HCT116 (cell line): Measurements from ENCODE around the gene ELAVL3. TPM values are rescaled to one million over a fixed set of nuclear protein-coding genes. Genes with fewer than 3 reads are reported as not detected.

Experiments
- ATAC-seq: fragments of 200-7000 bp; cut with Tn5 transposase; 2 replicates; pipeline ENCODE4 v1.9.1; 2020; ENCODE audit warnings: mild to moderate bottlenecking, moderate library complexity
- BruUV-seq: library from RNA; stranded (reverse); fragments of 400-500 nt; replicated peaks from 2 replicates; lab custom pipeline; 2021; lab: Mats Ljungman, UMichigan
- CTCF ChIA-PET: fragments of 300-600 bp; sonication (Branson Sonifier 250); formaldehyde crosslinking; loops from one replicate; lab custom pipeline; 2021; ENCODE audit warnings: antibody characterized with exemption; lab: Charles Lee
- POLR2A ChIA-PET: fragments of 300-600, 350-600 bp; sonication (Branson Sonifier 250); formaldehyde crosslinking; loops from one replicate; lab custom pipeline; 2021; ENCODE audit warnings: antibody characterized with exemption; lab: Charles Lee
- RAD21 ChIA-PET, 2 experiments: fragments of 300-600 bp; sonication (Branson Sonifier 250); formaldehyde crosslinking; loops; one replicate each; lab custom pipeline; 2023; ENCODE audit warnings: low total read pairs in 2 of 2; ENCODE audit not compliant: uncharacterized antibody in 2 of 2, unreplicated experiment in 2 of 2, low non-redundant PET in 1 of 2; lab: Charles Lee
- DNase-seq: peaks from one replicate; pipeline ENCODE4 v3.0.0-alpha.2; 2010; ENCODE audit warnings: low read depth, low spot score
- H2AFZ ChIP-seq: fragments of 200-600 bp; shearing (Covaris generic), sonication (generic); 2 replicates; pipeline ENCODE4 v1.6.1; 2017; ENCODE audit warnings: low read depth, mixed run types, mixed read lengths, antibody characterized with exemption, low read length; ENCODE audit not compliant: poor library complexity, severe bottlenecking
- H3K27ac ChIP-seq: 2 replicates; pipeline ENCODE4 v1.5.1; 2012; ENCODE audit warnings: low read depth, low read length
- H3K27me3 ChIP-seq: fragments of 200-600 bp; sonication (generic); 2 replicates; pipeline ENCODE4 v1.6.1; 2016; ENCODE audit warnings: mixed run types, low read length, mixed read lengths; ENCODE audit not compliant: insufficient read depth
- H3K36me3 ChIP-seq, 2 experiments: fragments of 200-500 bp in 1 of 2; fragments of 200-600 bp in 1 of 2; sonication (Bioruptor generic) in 1 of 2; sonication (generic) in 1 of 2; 2 replicates each; pipeline versions ENCODE4 v1.5.1 to v1.6.1; 2014 to 2016; ENCODE audit warnings: low read length in 2 of 2, inconsistent platforms in 1 of 2, mixed read lengths in 1 of 2, mixed run types in 1 of 2; ENCODE audit not compliant: insufficient read depth in 2 of 2, control insufficient read depth in 1 of 2
- H3K4me1 ChIP-seq, 2 experiments: fragments of 200-600 bp in 1 of 2; sonication (generic) in 1 of 2; 2 replicates each; pipeline versions ENCODE4 v1.5.1 to v1.6.1; 2012 to 2017; ENCODE audit warnings: low read length in 2 of 2, inconsistent platforms in 1 of 2, mild to moderate bottlenecking in 1 of 2, mixed read lengths in 1 of 2, mixed run types in 1 of 2, moderate library complexity in 1 of 2; ENCODE audit not compliant: insufficient read depth in 2 of 2, control insufficient read depth in 1 of 2
- H3K4me2 ChIP-seq: fragments of 200-600 bp; sonication (generic); 2 replicates; pipeline ENCODE4 v1.6.1; 2017; ENCODE audit warnings: mixed run types, low read length, mixed read lengths
- H3K4me3 ChIP-seq, 2 experiments: fragments of 200-600 bp in 1 of 2; sonication (generic) in 1 of 2; replicated peaks in 1 of 2; 2 replicates each; pipeline ENCODE4 v1.5.1; 2011 to 2016; ENCODE audit warnings: low read length in 2 of 2, control low read depth in 1 of 2, low read depth in 1 of 2, mild to moderate bottlenecking in 1 of 2, mixed read lengths in 1 of 2, mixed run types in 1 of 2
- H3K79me2 ChIP-seq: fragments of 200-600 bp; sonication (generic); 2 replicates; pipeline ENCODE4 v1.6.1; 2017; ENCODE audit warnings: mild to moderate bottlenecking, mixed run types, low read length, moderate library complexity, mixed read lengths; ENCODE audit not compliant: insufficient read depth
- H3K9ac ChIP-seq: fragments of 200-600 bp; sonication (generic); 2 replicates; pipeline ENCODE4 v1.6.1; 2016; ENCODE audit warnings: low read length, mixed read lengths
- H3K9me2 ChIP-seq: fragments of 200-600 bp; sonication (generic), shearing (Covaris generic); 2 replicates; pipeline ENCODE4 v1.6.1; 2017; ENCODE audit warnings: mixed run types, mild to moderate bottlenecking, moderate library complexity; ENCODE audit not compliant: insufficient read depth
- H3K9me3 ChIP-seq, 2 experiments: fragments of 200-500 bp in 1 of 2; fragments of 200-600 bp in 1 of 2; sonication (Bioruptor generic) in 1 of 2; sonication (generic) in 1 of 2; 2 replicates each; pipeline ENCODE4 v1.6.1; 2014 to 2017; ENCODE audit warnings: low read length in 2 of 2, mixed read lengths in 2 of 2, inconsistent platforms in 1 of 2, low read depth in 1 of 2, mild to moderate bottlenecking in 1 of 2, mixed run types in 1 of 2, moderate library complexity in 1 of 2; ENCODE audit not compliant: control insufficient read depth in 1 of 2, insufficient read depth in 1 of 2
- H4K20me1 ChIP-seq: fragments of 200-600 bp; sonication (generic), shearing (Covaris generic); 2 replicates; pipeline ENCODE4 v1.6.1; 2017; ENCODE audit warnings: mixed run types, mild to moderate bottlenecking, moderate library complexity; ENCODE audit not compliant: insufficient read depth
- EGR1 ChIP-seq: IDR thresholded peaks from 2 replicates; pipeline ENCODE4 v1.6.1; 2012; ENCODE audit warnings: low read depth
- ELF1 ChIP-seq: IDR thresholded peaks from 2 replicates; pipeline ENCODE4 v1.6.1; 2012; ENCODE audit warnings: low read depth, borderline replicate concordance
- EZH2phosphoT487 ChIP-seq: fragments of 200-600 bp; IDR thresholded peaks from 2 replicates; pipeline ENCODE4 v1.6.1; 2018; ENCODE audit warnings: antibody characterized with exemption, borderline replicate concordance
- POLR2AphosphoS5 ChIP-seq: IDR thresholded peaks from 2 replicates; pipeline ENCODE4 v1.6.1; 2011; ENCODE audit warnings: mild to moderate bottlenecking, low read depth, low read length, moderate library complexity
- SIN3A ChIP-seq: IDR thresholded peaks from 2 replicates; pipeline ENCODE4 v1.6.1; 2012; ENCODE audit warnings: low read depth
- SP1 ChIP-seq: IDR thresholded peaks from 2 replicates; pipeline ENCODE4 v1.6.1; 2012; ENCODE audit warnings: low read depth
- TCF7L2 ChIP-seq: IDR thresholded peaks from 2 replicates; pipeline ENCODE4 v1.7.0; 2011; ENCODE audit warnings: borderline replicate concordance, inconsistent platforms; ENCODE audit not compliant: insufficient read depth, insufficient read length; ENCODE audit errors: extremely low read depth
- ZBTB33 ChIP-seq: IDR thresholded peaks from 2 replicates; pipeline ENCODE4 v1.6.1; 2011; ENCODE audit warnings: mild to moderate bottlenecking, low read length, moderate library complexity; ENCODE audit not compliant: insufficient replicate concordance; ENCODE audit errors: extremely low read depth
- ZFX ChIP-seq: fragments of 450-650 bp; IDR thresholded peaks from 2 replicates; pipeline ENCODE4 v1.6.1; 2017
- ZNF274 ChIP-seq: fragments of 200-500 bp; sonication (Bioruptor generic); IDR thresholded peaks from 2 replicates; pipeline ENCODE4 v1.6.1; 2014; ENCODE audit warnings: mild to moderate bottlenecking, low read depth, low read length, inconsistent platforms
- intact Hi-C: fragments of 100-400 bp; cut with micrococcal nuclease; formaldehyde crosslinking; loops from 2 replicates; pipeline ENCODE4 v1.10.0; 2022
- total RNA-seq: library from RNA; stranded (reverse); gene quantifications from one replicate; pipeline ENCODE4 v1.2.1, GENCODE V29; 2021; ENCODE audit not compliant: unreplicated experiment

The ELAVL3 gene
- total RNA-seq, 1 experiment from 2014 or later, result 0.05 TPM

- POLR2A ChIA-PET, result no interaction called here
- no peak for ATAC-seq
- H3K4me2 ChIP-seq, result no peak overlapping the region
These were observed 16.2 kb downstream of the ELAVL3 start for GRCh38 chr19:11464333-11465265.

More at GRCh38 chr19:11464333-11465265, 16.2 kb downstream of the ELAVL3 start:
- Histone ChIP-seq H3K27me3 (no peaks in the 10 kb centered on the region), H2AFZ (no peak overlapping the region), H3K79me2 (no peaks in the 10 kb centered on the region), H3K9ac (no peak overlapping the region), H3K4me1 (no peaks in the 10 kb centered on the region; a peak in 1 of 4 replicates), H4K20me1 (no peaks in the 10 kb centered on the region)
- intact Hi-C loops, result no loop called here
- no peak for DNase-seq
- no peak for TF ChIP-seq EZH2phosphoT487
- TF ChIP-seq POLR2AphosphoS5, result no peak
- TF ChIP-seq EGR1, result no peak
- TF ChIP-seq ZNF274, result no peak
- TF ChIP-seq ZFX, result no peak
- no peak for TF ChIP-seq SP1
- TF ChIP-seq SIN3A, result no peak
- no peak for TF ChIP-seq ZBTB33
- TF ChIP-seq ELF1, result no peak
- no peak for TF ChIP-seq TCF7L2
- TF ChIP-seq, all 23 proteins: peak for 0
- H3K36me3 ChIP-seq, result no peaks in the 10 kb centered on the region
- H3K9me3 ChIP-seq, result no peaks in the 10 kb centered on the region; a peak in 1 of 4 replicates
- peak overlapping the region; percentile 15; the same call in 1 of the 2 replicates for H3K27ac ChIP-seq
- CTCF ChIA-PET, result no interaction called here
- no peak overlapping the region for H3K4me3 ChIP-seq
- no TSS peak for BruUV-seq
- RAD21 ChIA-PET, result no interaction called here
- no peaks in the 10 kb centered on the region for H3K9me2 ChIP-seq
